Measurements from ENCODE around the gene SLC17A3. TPM values are rescaled to one million over a fixed set of nuclear protein-coding genes. Genes with fewer than 3 reads are reported as not detected.

The SLC17A3 gene
- total RNA-seq, 6 experiments from 2014 or later = not detected

GRCh38 chr6:25832307-25832662 lies 41.8 kb downstream of the SLC17A3 start:
- Mint-ChIP-seq H3K4me1 (ENCODE audit: low read depth) (no peaks in the 10 kb centered on the region), H3K9me3 (no peaks in the 10 kb centered on the region; the same call in 1 of the 2 replicates), H3K36me3 (ENCODE audit: low read depth) (no peaks in the 10 kb centered on the region), H3K4me3 (no peak overlapping the region), H3K27me3 (ENCODE audit: insufficient read depth) (no peaks in the 10 kb centered on the region; the same call in 1 of the 2 replicates), H3K27ac (no peak overlapping the region)
- DNase-seq = no peak
- no peak for TF ChIP-seq CTCF (IDR thresholded peaks at IDR 0.05)

- no peak for TF ChIP-seq CTCF (IDR thresholded peaks at IDR 0.05)
- no peak within 1 kb of the TSS for H3K4me3 Mint-ChIP-seq
- no peaks in the 10 kb centered on the region for H3K36me3 Mint-ChIP-seq (ENCODE audit: low read depth)
- H3K9me3 Mint-ChIP-seq = no peaks in the 10 kb centered on the region; the same call in 1 of the 2 replicates
- no peaks in the 10 kb centered on the region; the same call in 1 of the 2 replicates for H3K27me3 Mint-ChIP-seq (ENCODE audit: insufficient read depth)
- DNase-seq = no peak
- H3K27ac Mint-ChIP-seq = no peak within 1 kb of the TSS
- no peaks in the 10 kb centered on the region for H3K4me1 Mint-ChIP-seq (ENCODE audit: low read depth)
Observed at GRCh38 chr6:25831532-25832306, 42.3 kb downstream of the SLC17A3 start, which contains the start of gene SLC17A1. Gene SLC17A1, minus strand, starts transcription at chr6:25832052. Its CDS starts 1,495 bp downstream, at chr6:25830557.

GRCh38 chr6:25830458-25830857 lies 43.6 kb downstream of the SLC17A3 start:
- no peaks in the 10 kb centered on the region for H3K36me3 Mint-ChIP-seq (ENCODE audit: low read depth)
- H3K9me3 Mint-ChIP-seq = no peaks in the 10 kb centered on the region; the same call in 1 of the 2 replicates
- no peak overlapping the region for H3K4me3 Mint-ChIP-seq
- no peaks in the 10 kb centered on the region; the same call in 1 of the 2 replicates for H3K27me3 Mint-ChIP-seq (ENCODE audit: insufficient read depth)
- no peak overlapping the region for H3K27ac Mint-ChIP-seq
- no peak for TF ChIP-seq CTCF (IDR thresholded peaks at IDR 0.05)
- no peaks in the 10 kb centered on the region for H3K4me1 Mint-ChIP-seq (ENCODE audit: low read depth)
- no peak for DNase-seq

GRCh38 chr6:25829375-25829774 lies 44.7 kb downstream of the SLC17A3 start:
- no peak for DNase-seq
- Mint-ChIP-seq H3K4me1 (ENCODE audit: low read depth) (no peaks in the 10 kb centered on the region), H3K27me3 (ENCODE audit: insufficient read depth) (no peaks in the 10 kb centered on the region; the same call in 1 of the 2 replicates), H3K27ac (no peak overlapping the region), H3K9me3 (no peaks in the 10 kb centered on the region; the same call in 1 of the 2 replicates), H3K36me3 (ENCODE audit: low read depth) (no peaks in the 10 kb centered on the region), H3K4me3 (no peak overlapping the region)
- no peak for TF ChIP-seq CTCF (IDR thresholded peaks at IDR 0.05)

GRCh38 chr6:25821341-25821740 lies 52.7 kb downstream of the SLC17A3 start:
- no peak for TF ChIP-seq CTCF (IDR thresholded peaks at IDR 0.05)
- Mint-ChIP-seq H3K4me1 (ENCODE audit: low read depth) (no peaks in the 10 kb centered on the region), H3K4me3 (no peak overlapping the region), H3K9me3 (no peaks in the 10 kb centered on the region), H3K27me3 (ENCODE audit: insufficient read depth) (no peaks in the 10 kb centered on the region; the same call in none of the 2 replicates), H3K36me3 (ENCODE audit: low read depth) (no peaks in the 10 kb centered on the region), H3K27ac (no peak overlapping the region)
- DNase-seq = no peak

Data from HFFc6 (cell line).